Ishikawa (cell line): ENCODE measurements around the gene CLK3.

Source experiments
- RAD21 ChIP-seq: IDR thresholded peaks from 2 replicates; pipeline ENCODE4 v1.6.1; 2012; ENCODE audit warnings: low read depth
- TEAD4 ChIP-seq: IDR thresholded peaks from 2 replicates; pipeline ENCODE4 v1.6.1; 2012
- YY1 ChIP-seq: IDR thresholded peaks from 2 replicates; pipeline ENCODE4 v1.6.1; 2012; ENCODE audit warnings: low read depth
- ZBTB7A ChIP-seq: IDR thresholded peaks from 2 replicates; pipeline ENCODE4 v1.6.1; 2012; ENCODE audit warnings: low read depth

DNA sequence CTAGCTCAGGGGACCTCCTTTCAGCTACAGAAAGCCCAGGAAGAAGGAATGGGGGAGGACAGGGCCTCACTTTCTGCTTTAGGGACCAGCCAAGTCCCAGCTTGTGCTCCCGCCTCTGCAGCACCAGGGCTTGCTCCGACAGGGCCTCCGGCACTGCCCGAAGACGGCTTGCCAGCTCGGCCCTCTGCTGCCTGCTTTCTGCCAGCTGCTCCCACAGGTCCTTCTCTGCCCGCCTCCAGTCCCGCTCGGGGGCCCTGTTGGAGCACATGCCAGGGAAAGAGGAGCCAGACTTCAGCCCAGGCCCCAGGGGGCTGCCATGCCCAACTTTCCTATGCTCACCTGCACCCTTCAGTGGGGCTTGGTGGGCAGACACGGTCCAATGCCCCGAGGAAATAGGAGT is 4.3 kb upstream of the CLK3 start:
- TF ChIP-seq YY1 (no peak), RAD21 (no peak), ZBTB7A (no peak), TEAD4 (no peak)
